SK-N-MC (cell line): ENCODE measurements around the gene CCDC8.

Source experiments
- EZH2 ChIP-seq: fragments of 200-600 bp; sonication (generic); IDR thresholded peaks from one replicate; pipeline ENCODE4 v1.6.1; 2017; ENCODE audit warnings: antibody characterized with exemption
- POLR2AphosphoS5 ChIP-seq: IDR thresholded peaks from 2 replicates; pipeline ENCODE4 v1.6.1; 2012; ENCODE audit warnings: mild to moderate bottlenecking, low read depth, low read length, borderline replicate concordance

- TF ChIP-seq EZH2 (no peak), POLR2AphosphoS5 (no peak; the same call in 1 of the 2 replicates)
Measured at GRCh38 chr19:46394402-46394797, 19.0 kb downstream of the CCDC8 start.
